Activated CD4-positive, alpha-beta T cell treated with anti-CD3 and anti-CD28 coated beads for 48 hours (primary cell): Measurements from ENCODE around the gene PSMB1.

Source experiments
- DNase-seq: peaks from one replicate; pipeline ENCODE4 v3.0.0-alpha.2; 2020

The PSMB1 gene

GRCh38 chr6:170500955-170501590 lies 52.0 kb downstream of the PSMB1 start:
- no peak for DNase-seq

GRCh38 chr6:170497841-170498301 lies 55.2 kb downstream of the PSMB1 start:
- no peak for DNase-seq

GRCh38 chr6:170493354-170493753 lies 59.8 kb downstream of the PSMB1 start:
- no peak for DNase-seq

DNA sequence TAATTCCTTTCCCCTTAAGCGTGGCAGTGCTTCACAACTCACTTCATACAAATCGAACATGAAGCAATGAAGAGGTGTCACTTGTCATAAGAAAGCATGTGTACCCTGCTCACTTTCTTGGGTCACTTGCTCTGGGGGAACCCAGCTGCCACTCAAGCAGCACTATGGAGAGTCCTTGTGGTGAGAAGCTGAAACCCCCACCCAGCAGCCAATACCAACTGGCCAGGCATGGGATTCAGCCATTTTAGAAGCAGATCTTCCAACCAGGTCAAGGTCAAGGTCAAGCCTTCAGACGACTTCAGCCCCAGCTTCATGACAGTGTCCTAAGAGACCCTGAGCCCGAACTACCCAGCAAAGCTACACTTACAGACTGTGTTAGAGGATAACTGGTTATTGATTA lies 62.8 kb downstream of the PSMB1 start:
- DNase-seq: no peak

DNA sequence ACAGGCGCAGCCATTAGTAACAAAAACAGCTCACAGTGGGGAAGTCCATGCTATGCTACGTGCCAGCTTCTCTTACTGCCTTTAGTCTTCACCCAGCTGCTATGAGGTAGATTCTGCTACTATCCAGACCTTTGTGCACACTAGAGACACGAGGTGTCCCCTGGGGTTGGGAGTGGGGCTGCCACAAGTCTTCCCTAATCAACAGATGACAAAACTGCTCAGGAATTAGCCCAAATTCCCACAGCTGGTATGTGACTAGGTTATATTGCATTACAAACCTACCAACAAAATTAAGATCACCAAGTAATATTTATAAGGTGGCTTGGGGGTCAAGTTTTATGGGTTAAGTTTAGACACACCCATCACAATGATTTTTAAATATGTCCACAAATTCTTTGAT lies 63.3 kb downstream of the PSMB1 start:
- DNase-seq: no peak

DNA sequence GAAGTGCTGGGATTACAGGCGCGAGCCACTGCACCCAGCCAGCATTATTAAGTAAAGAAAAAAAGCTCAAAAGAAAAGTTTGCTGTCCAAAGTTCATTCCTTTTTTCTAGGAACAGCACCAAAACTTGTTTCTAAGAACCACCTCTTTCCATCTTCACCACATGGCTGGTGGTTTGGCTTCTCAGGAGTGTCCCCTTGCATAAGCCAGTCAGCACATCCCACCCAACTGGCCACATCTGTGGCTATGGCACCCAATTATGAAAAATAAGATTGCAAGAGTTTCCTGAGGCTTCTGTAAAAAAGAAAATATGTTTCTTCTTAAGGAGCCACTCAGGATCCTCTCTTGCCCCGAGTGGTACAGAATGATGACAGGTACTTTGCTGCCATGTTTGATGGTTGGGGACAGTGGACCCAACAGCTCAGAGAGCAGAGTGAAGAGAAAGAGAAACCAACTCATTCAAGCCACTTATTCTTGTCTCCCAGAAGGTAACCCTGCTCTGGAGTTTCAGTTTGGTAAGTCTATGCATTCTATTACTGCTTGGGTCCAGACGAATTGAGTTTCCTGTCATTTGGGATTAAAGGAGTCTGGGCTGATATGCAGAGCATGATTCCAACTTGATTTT lies 65.3 kb downstream of the PSMB1 start:
- DNase-seq: no peak

- no peak for DNase-seq
These were observed 67.9 kb downstream of the PSMB1 start for GRCh38 chr6:170485159-170485558.
